DND-41 (cell line): ENCODE data around the gene CFAP100.

Experiments used
- ATAC-seq: fragments of 200-7000 bp; cut with Tn5 transposase; 3 replicates; pipeline ENCODE4 v1.9.1; 2021; ENCODE audit warnings: low read depth; ENCODE audit not compliant: insufficient read depth
- DNase-seq: peaks from one replicate; pipeline ENCODE4 v3.0.0-alpha.2; 2020
- H2AFZ ChIP-seq: 2 replicates; pipeline ENCODE4 v1.6.0; 2012; ENCODE audit warnings: low read depth, low read length
- H3K27ac ChIP-seq: 2 replicates; pipeline ENCODE4 v1.5.1; 2012; ENCODE audit warnings: low read length, inconsistent platforms
- H3K27me3 ChIP-seq: fragments of 200-600 bp; sonication (generic); 2 replicates; pipeline ENCODE4 v1.6.0; 2012; ENCODE audit warnings: low read length, mild to moderate bottlenecking, inconsistent platforms; ENCODE audit not compliant: insufficient read depth, poor library complexity
- H3K36me3 ChIP-seq: 2 replicates; pipeline ENCODE4 v1.5.1; 2012; ENCODE audit warnings: low read length, inconsistent platforms; ENCODE audit not compliant: insufficient read depth
- H3K4me1 ChIP-seq: 2 replicates; pipeline ENCODE4 v1.5.1; 2012; ENCODE audit warnings: mild to moderate bottlenecking, low read length; ENCODE audit not compliant: insufficient read depth
- H3K4me2 ChIP-seq: 2 replicates; pipeline ENCODE4 v1.6.0; 2012; ENCODE audit warnings: mild to moderate bottlenecking, moderate library complexity, low read length, inconsistent platforms; ENCODE audit not compliant: insufficient read depth
- H3K4me3 ChIP-seq, 2 experiments: fragments of 200-600 bp in 1 of 2; shearing (Covaris generic) in 1 of 2; 2 replicates each; pipeline ENCODE4 v1.5.1; 2012 to 2016; ENCODE audit warnings: inconsistent platforms in 2 of 2, low read length in 2 of 2, mild to moderate bottlenecking in 2 of 2, low read depth in 1 of 2, moderate library complexity in 1 of 2
- H3K79me2 ChIP-seq: 2 replicates; pipeline ENCODE4 v1.6.0; 2012; ENCODE audit warnings: low read length, inconsistent platforms; ENCODE audit not compliant: insufficient read depth
- H3K9ac ChIP-seq: 2 replicates; pipeline ENCODE4 v1.6.0; 2012; ENCODE audit warnings: low read depth, mild to moderate bottlenecking, inconsistent platforms, low read length, moderate library complexity
- H3K9me3 ChIP-seq: 2 replicates; pipeline ENCODE4 v1.5.1; 2012; ENCODE audit warnings: low read length, moderate library complexity, mild to moderate bottlenecking, inconsistent platforms; ENCODE audit not compliant: insufficient read depth, severe bottlenecking
- H4K20me1 ChIP-seq: 2 replicates; pipeline ENCODE4 v1.6.0; 2012; ENCODE audit warnings: low read length; ENCODE audit not compliant: insufficient read depth
- EZH2 ChIP-seq: IDR thresholded peaks from 3 replicates; pipeline ENCODE4 v1.6.1; 2012; ENCODE audit warnings: borderline replicate concordance, low read depth, mild to moderate bottlenecking, moderate library complexity, low read length, inconsistent platforms; ENCODE audit not compliant: severe bottlenecking
- TF ChIP-seq, protein P1 (sequence below): IDR thresholded peaks from 2 replicates; pipeline ENCODE4 v1.5.1; 2012; ENCODE audit warnings: borderline replicate concordance, low read length, moderate library complexity, mild to moderate bottlenecking; ENCODE audit not compliant: poor library complexity, severe bottlenecking; ENCODE audit errors: extremely low read depth

Gene CFAP100

DNA sequence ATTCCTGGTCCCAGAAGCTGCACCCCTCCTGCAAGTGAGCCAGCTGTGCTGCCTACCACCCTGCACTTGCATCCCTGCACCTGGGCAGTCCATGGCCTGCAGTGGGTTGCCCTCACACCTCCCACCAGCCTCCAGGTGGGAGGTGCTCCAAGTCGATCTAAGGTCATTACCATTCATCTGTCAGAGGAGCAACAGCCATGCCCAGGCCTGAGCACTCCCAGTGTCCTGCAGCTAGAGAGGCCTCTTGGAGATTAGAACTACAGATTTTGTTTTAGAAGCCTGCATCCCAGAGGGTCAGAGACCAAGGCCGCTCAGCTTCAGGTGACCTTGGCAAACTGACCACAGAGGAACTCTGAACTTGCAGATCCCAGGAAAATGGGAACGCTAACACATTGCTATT is 90.0 kb downstream of the CFAP100 start:
- Histone ChIP-seq H2AFZ (no peak overlapping the region), H3K9ac (no peak overlapping the region), H3K4me3 (no peak overlapping the region), H4K20me1 (no peaks in the 10 kb centered on the region), H3K27ac (no peak overlapping the region), H3K36me3 (no peaks in the 10 kb centered on the region), H3K4me1 (peaks cover 8% of the 10 kb centered on the region), H3K79me2 (no peaks in the 10 kb centered on the region), H3K4me2 (no peak overlapping the region), H3K9me3 (no peaks in the 10 kb centered on the region), H3K27me3 (no peaks in the 10 kb centered on the region)
- DNase-seq: no peak
- no peak for TF ChIP-seq EZH2
- TF ChIP-seq, protein P1, sequence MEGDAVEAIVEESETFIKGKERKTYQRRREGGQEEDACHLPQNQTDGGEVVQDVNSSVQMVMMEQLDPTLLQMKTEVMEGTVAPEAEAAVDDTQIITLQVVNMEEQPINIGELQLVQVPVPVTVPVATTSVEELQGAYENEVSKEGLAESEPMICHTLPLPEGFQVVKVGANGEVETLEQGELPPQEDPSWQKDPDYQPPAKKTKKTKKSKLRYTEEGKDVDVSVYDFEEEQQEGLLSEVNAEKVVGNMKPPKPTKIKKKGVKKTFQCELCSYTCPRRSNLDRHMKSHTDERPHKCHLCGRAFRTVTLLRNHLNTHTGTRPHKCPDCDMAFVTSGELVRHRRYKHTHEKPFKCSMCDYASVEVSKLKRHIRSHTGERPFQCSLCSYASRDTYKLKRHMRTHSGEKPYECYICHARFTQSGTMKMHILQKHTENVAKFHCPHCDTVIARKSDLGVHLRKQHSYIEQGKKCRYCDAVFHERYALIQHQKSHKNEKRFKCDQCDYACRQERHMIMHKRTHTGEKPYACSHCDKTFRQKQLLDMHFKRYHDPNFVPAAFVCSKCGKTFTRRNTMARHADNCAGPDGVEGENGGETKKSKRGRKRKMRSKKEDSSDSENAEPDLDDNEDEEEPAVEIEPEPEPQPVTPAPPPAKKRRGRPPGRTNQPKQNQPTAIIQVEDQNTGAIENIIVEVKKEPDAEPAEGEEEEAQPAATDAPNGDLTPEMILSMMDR: no peak
- no peak for ATAC-seq

DNA sequence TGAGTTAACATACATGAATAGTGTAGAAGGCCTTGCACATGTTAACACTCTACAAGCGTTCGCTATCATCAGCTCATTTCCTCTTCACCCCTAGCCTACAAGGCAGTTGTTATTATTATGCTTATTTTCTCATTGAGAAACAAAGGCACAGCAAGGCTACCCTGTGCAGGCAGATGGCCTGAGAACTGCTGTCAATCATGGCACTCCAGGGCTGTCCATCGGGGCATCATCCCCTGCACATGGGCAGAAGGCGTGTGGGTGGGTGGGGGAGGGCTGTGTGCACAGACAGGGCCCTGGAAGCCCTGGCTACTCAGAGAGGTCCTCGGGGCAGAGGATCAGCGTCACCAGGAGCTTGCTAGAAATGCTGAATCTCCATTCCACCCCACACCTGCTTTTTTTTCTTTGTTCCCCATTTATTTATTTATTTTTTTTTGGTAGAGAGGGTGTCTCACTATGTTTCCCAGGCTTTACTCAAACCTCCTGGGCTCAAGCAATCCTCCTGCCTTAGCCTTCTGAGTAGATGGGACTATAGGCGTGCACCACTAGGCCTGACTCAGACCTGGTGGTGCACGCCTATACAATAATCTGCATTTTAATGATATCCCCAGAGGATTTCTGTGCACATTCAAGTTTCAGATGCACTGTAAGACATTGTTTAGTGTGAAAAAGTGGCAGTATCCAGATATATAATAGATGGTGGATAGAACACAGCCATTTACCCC is 90.6 kb downstream of the CFAP100 start:
- Histone ChIP-seq H3K4me2 (no peak overlapping the region), H3K4me3 (no peak overlapping the region), H3K27me3 (no peaks in the 10 kb centered on the region), H2AFZ (no peak overlapping the region), H3K27ac (no peak overlapping the region), H3K9ac (no peak overlapping the region), H3K36me3 (no peaks in the 10 kb centered on the region), H3K4me1 (peaks cover 8% of the 10 kb centered on the region), H3K79me2 (no peaks in the 10 kb centered on the region), H3K9me3 (no peaks in the 10 kb centered on the region), H4K20me1 (no peaks in the 10 kb centered on the region)
- TF ChIP-seq, protein P1: no peak
- no peak for TF ChIP-seq EZH2
- no peak for DNase-seq
- no peak for ATAC-seq

DNA sequence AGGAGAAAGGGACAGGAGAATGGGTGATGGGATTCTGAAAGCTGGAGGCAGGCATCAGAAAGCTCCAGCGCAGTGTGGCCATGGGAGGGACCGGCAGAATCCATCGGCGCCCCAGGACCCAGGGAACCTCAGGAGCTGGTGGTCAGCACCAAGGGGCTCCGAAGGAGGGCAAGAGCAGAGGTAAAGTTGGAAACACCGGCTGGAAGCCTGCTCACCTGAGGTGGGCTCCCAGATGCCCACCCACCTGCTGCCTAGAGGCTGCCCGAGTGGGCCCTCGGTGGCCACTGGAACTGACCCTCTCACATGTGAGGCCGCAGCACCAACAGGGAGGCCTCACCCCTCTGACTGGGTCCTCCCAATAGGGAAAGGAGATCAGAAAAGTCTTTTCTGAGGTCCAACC is 91.2 kb downstream of the CFAP100 start:
- no peaks in the 10 kb centered on the region for H3K9me3 ChIP-seq
- DNase-seq: no peak

More for the DNA sequence above, 91.2 kb downstream of the CFAP100 start:
- no peak overlapping the region for H2AFZ ChIP-seq
- H3K9ac ChIP-seq: no peak overlapping the region
- ATAC-seq: no peak
- H3K36me3 ChIP-seq: no peaks in the 10 kb centered on the region
- H4K20me1 ChIP-seq: no peaks in the 10 kb centered on the region
- H3K4me1 ChIP-seq: peaks cover 8% of the 10 kb centered on the region
- no peaks in the 10 kb centered on the region for H3K27me3 ChIP-seq
- no peak overlapping the region for H3K4me3 ChIP-seq
- no peaks in the 10 kb centered on the region for H3K79me2 ChIP-seq
- no peak for TF ChIP-seq EZH2
- TF ChIP-seq, protein P1: no peak
- no peak overlapping the region for H3K27ac ChIP-seq
- no peak overlapping the region for H3K4me2 ChIP-seq
